Body of pancreas (tissue), 4 donors: Measurements from ENCODE around the gene ZMYND15. TPM values are rescaled to one million over a fixed set of nuclear protein-coding genes. Genes with fewer than 3 reads are reported as not detected.

Experiments
- ATAC-seq: fragments of 150-250 bp; one replicate; pipeline ENCODE4 v1.9.1; 2016
- DNase-seq, 4 donors: peaks; one replicate each; pipeline ENCODE4 v3.0.0-alpha.2; 2019
- H3K27ac ChIP-seq, 4 donors: fragments of 200-600 bp; sonication (generic); 1 replicate in 3 of 4; 2 replicates in 1 of 4; pipeline versions ENCODE4 v1.5.1 to v1.6.1; 2016 to 2019; ENCODE audit warnings: mild to moderate bottlenecking in 1 of 4, mixed read lengths in 1 of 4, moderate library complexity in 1 of 4
- H3K27me3 ChIP-seq, 2 donors: fragments of 200-600 bp; sonication (generic); one replicate each; pipeline ENCODE4 v1.6.0; 2016; ENCODE audit warnings: mild to moderate bottlenecking in 1 of 2
- H3K36me3 ChIP-seq, 2 donors: fragments of 200-600 bp; sonication (generic); replicated peaks in 1 of 2; 2 replicates each; pipeline ENCODE4 v1.5.1; 2016; ENCODE audit warnings: low read depth in 2 of 2; ENCODE audit not compliant: insufficient read depth in 1 of 2
- H3K4me1 ChIP-seq: fragments of 200-600 bp; sonication (generic); one replicate; pipeline ENCODE4 v1.6.0; 2016
- H3K4me3 ChIP-seq, 2 donors: fragments of 200-600 bp; sonication (generic); 1 replicate in 1 of 2; 2 replicates in 1 of 2; pipeline ENCODE4 v1.5.1; 2016 to 2019
- H3K9me3 ChIP-seq, 3 donors: fragments of 200-600 bp; sonication (generic); 1 replicate in 2 of 3; 2 replicates in 1 of 3; pipeline ENCODE4 v1.5.1; 2016
- CTCF ChIP-seq, 7 experiments: fragments of 450-650 bp in 4 of 7; fragments of 200-600 bp in 3 of 7; sonication (generic) in 3 of 7; IDR thresholded peaks; one replicate each; pipeline ENCODE4 v1.5.1; 2016 to 2019; ENCODE audit warnings: antibody characterized with exemption in 7 of 7
- POLR2A ChIP-seq, 3 donors: fragments of 450-650 bp; IDR thresholded peaks; one replicate each; pipeline ENCODE4 v1.6.1; 2016; ENCODE audit warnings: antibody characterized with exemption in 3 of 3, mild to moderate bottlenecking in 2 of 3
- WGBS, 2 donors: methylation state at CpG; one replicate each; pipeline ENCODE4 v1.1.5; 2017; 5-methylcytosine and 5-hydroxymethylcytosine counted together
- intact Hi-C: fragments of 100-400 bp; cut with DNase I; formaldehyde crosslinking; loops from one replicate; pipeline ENCODE4 v1.15.1; 2023
- total RNA-seq, 2 donors: library from RNA; depleted of rRNA; stranded (reverse); fragments of >200 nt; gene quantifications; one replicate each; pipeline ENCODE4 v1.1.0, GENCODE V29; 2016

ZMYND15 gene
- total RNA-seq, 2 donors from 2014 or later, result 0.52 to 2.3 TPM

DNA sequence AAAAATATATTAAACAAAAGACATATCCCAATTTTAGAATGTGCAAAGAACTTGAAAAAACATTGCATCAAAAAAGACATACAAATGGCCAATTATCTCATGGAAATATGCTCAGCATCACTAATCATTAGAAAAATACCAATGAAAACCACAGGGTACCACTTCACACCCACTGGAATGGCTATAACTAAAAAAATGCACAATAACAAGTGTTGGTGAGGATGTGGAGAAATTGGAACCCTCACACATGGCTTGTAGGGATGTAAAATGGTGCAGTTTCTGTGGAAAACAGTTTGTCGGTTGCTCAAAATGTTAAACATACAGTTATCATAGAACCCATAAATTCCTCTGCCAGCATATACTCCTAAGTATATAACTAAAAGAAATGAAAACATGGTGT is 55.5 kb downstream of the ZMYND15 start:
- intact Hi-C loops, result no loop called here
- H3K4me1 ChIP-seq, result peaks cover 14% of the 10 kb centered on the region
- WGBS, 2 donors, result 86 to 91% methylated on average over 1 of the region's 1 CpG
- no peaks in the 10 kb centered on the region for H3K9me3 ChIP-seq
- peaks cover 0 to 2% of the 10 kb centered on the region in 2 donors for H3K36me3 ChIP-seq
- ATAC-seq (no peak), DNase-seq (no peak)
- H3K27ac ChIP-seq, result no peak overlapping the region
- no peaks in the 10 kb centered on the region for H3K27me3 ChIP-seq
- no peak for TF ChIP-seq POLR2A (IDR thresholded peaks at IDR 0.05)
- no peak for TF ChIP-seq CTCF (IDR thresholded peaks at IDR 0.05)
- no peak overlapping the region for H3K4me3 ChIP-seq

Other genes with a start within 250 kb of the ZMYND15 start
- 10 to 100 TPM; 19.2 to 58.0 TPM for gene SPNS2, start 241.0 kb upstream of the ZMYND15 start, total RNA-seq
- gene MYBBP1A, start 184.4 kb upstream of the ZMYND15 start, total RNA-seq, result 100 to 1,000 TPM in 1 of 2 donors, 10 to 100 TPM in 1; 37.9 to 105 TPM
- 10 to 100 TPM; 29.3 to 85.7 TPM for gene GGT6, start 179.3 kb upstream of the ZMYND15 start, total RNA-seq
- gene SMTNL2, start 155.3 kb upstream of the ZMYND15 start, total RNA-seq, result under 1 TPM; 0.33 to 0.78 TPM
- gene ALOX15, start 98.2 kb upstream of the ZMYND15 start, total RNA-seq, result not detected
- gene PELP1, start 35.7 kb upstream of the ZMYND15 start, total RNA-seq, result 10 to 100 TPM; 18.9 to 39.9 TPM
- gene ARRB2, start 29.2 kb upstream of the ZMYND15 start, total RNA-seq, result 10 to 100 TPM; 12.5 to 13.2 TPM
- 10 to 100 TPM; 20.8 to 23.3 TPM for gene MED11, start 8.4 kb upstream of the ZMYND15 start, total RNA-seq
- 10 to 100 TPM in 1 of 2 donors, 1 to 10 TPM in 1; 3.6 to 27.5 TPM for gene CXCL16, start 95 bp downstream of the ZMYND15 start, total RNA-seq
- gene TM4SF5, start 32.1 kb downstream of the ZMYND15 start, total RNA-seq, result 1 to 10 TPM; 1.8 to 2.0 TPM
- not detected for gene VMO1, start 46.5 kb downstream of the ZMYND15 start, total RNA-seq
- not detected for gene GLTPD2, start 49.1 kb downstream of the ZMYND15 start, total RNA-seq
- 10 to 100 TPM; 41.5 to 89.0 TPM for gene PSMB6, start 56.3 kb downstream of the ZMYND15 start, total RNA-seq
- 10 to 100 TPM; 25.7 to 41.5 TPM for gene PLD2, start 67.3 kb downstream of the ZMYND15 start, total RNA-seq
- gene MINK1, start 93.5 kb downstream of the ZMYND15 start, total RNA-seq, result 10 to 100 TPM; 32.7 to 66.6 TPM
- 10 to 100 TPM in 1 of 2 donors, 1 to 10 TPM in 1; 5.2 to 11.9 TPM for gene C17orf107, start 159.7 kb downstream of the ZMYND15 start, total RNA-seq
- 1 to 10 TPM in 1 of 2 donors, under 1 TPM in 1; 0.33 to 1.8 TPM for gene CHRNE, start 163.3 kb downstream of the ZMYND15 start, total RNA-seq
- gene GP1BA, start 192.4 kb downstream of the ZMYND15 start, total RNA-seq, result not detected
- gene SLC25A11, start 200.2 kb downstream of the ZMYND15 start, total RNA-seq, result 10 to 100 TPM; 23.7 to 33.2 TPM
- 10 to 100 TPM; 23.1 to 37.6 TPM for gene RNF167, start 200.4 kb downstream of the ZMYND15 start, total RNA-seq
- gene PFN1, start 208.7 kb downstream of the ZMYND15 start, total RNA-seq, result 100 to 1,000 TPM; 164 to 180 TPM
- gene ENO3, start 211.3 kb downstream of the ZMYND15 start, total RNA-seq, result 1 to 10 TPM; 3.3 to 3.6 TPM
- gene SPAG7, start 228.0 kb downstream of the ZMYND15 start, total RNA-seq, result 10 to 100 TPM; 26.2 to 29.0 TPM
- gene CAMTA2, start 247.8 kb downstream of the ZMYND15 start, total RNA-seq, result 10 to 100 TPM; 17.1 to 48.8 TPM